ENCODE measurements around the gene ZBED4.
A peak's percentile ranks its signal among the peaks of the same experiment; 100 is the strongest.

ZBED4 gene

GRCh38 chr22:49909476-49910205 is 56.0 kb downstream of the ZBED4 start:
- H3K27me3 ChIP-seq (ENCODE audit: control insufficient read depth, insufficient read depth, low read length): no peaks in the 10 kb centered on the region
- no peaks in the 10 kb centered on the region for H3K4me1 ChIP-seq (ENCODE audit: control insufficient read depth, insufficient read depth, low read length)
- no peak overlapping the region for H3K4me3 ChIP-seq (ENCODE audit: low read depth, low read length)
- H3K9me3 ChIP-seq (ENCODE audit: control insufficient read depth, insufficient read depth, low read length): no peaks in the 10 kb centered on the region
- peaks cover 32% of the 10 kb centered on the region for H3K36me3 ChIP-seq (ENCODE audit: control insufficient read depth, insufficient read depth, low read length)
- no peak overlapping the region for H3K27ac ChIP-seq (ENCODE audit: low read depth, low read length)
- no peak overlapping the region for H3K9ac ChIP-seq (ENCODE audit: low read depth, low read length)

GRCh38 chr22:49910229-49911155 is 56.8 kb downstream of the ZBED4 start:
- Histone ChIP-seq H3K9ac (ENCODE audit: low read depth, low read length) (no peak overlapping the region), H3K4me3 (ENCODE audit: low read depth, low read length) (no peak overlapping the region), H3K27ac (ENCODE audit: low read depth, low read length) (no peak overlapping the region), H3K36me3 (ENCODE audit: control insufficient read depth, insufficient read depth, low read length) (peaks cover 32% of the 10 kb centered on the region), H3K9me3 (ENCODE audit: control insufficient read depth, insufficient read depth, low read length) (no peaks in the 10 kb centered on the region), H3K4me1 (ENCODE audit: control insufficient read depth, insufficient read depth, low read length) (no peaks in the 10 kb centered on the region), H3K27me3 (ENCODE audit: control insufficient read depth, insufficient read depth, low read length) (no peaks in the 10 kb centered on the region)

GRCh38 chr22:49911881-49912625 is 58.4 kb downstream of the ZBED4 start:
- Histone ChIP-seq H3K27ac (ENCODE audit: low read depth, low read length) (no peak overlapping the region), H3K9ac (ENCODE audit: low read depth, low read length) (no peak overlapping the region), H3K27me3 (ENCODE audit: control insufficient read depth, insufficient read depth, low read length) (no peaks in the 10 kb centered on the region), H3K36me3 (ENCODE audit: control insufficient read depth, insufficient read depth, low read length) (peaks cover 32% of the 10 kb centered on the region), H3K4me3 (ENCODE audit: low read depth, low read length) (no peak overlapping the region), H3K9me3 (ENCODE audit: control insufficient read depth, insufficient read depth, low read length) (no peaks in the 10 kb centered on the region), H3K4me1 (ENCODE audit: control insufficient read depth, insufficient read depth, low read length) (no peaks in the 10 kb centered on the region)

DNA sequence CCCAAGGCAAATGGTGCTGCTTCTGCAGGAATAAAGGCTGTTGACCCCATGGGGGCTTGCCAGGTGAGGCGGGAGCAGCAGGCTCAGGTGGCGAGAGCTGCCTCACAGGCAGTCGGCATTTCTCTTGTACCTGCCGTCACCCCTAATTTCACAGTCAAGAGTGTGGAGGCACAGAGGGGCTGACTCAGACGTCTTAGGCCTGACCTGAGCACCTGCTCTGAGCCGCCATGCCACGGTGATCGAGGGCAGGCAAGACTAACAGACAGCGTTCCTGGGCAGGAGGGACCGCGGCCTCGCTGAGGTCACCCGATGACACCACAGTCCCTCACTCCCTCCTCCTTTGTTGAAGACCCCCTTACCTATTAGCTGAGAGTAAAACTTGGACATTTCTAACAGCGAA is 59.4 kb downstream of the ZBED4 start:
- Histone ChIP-seq H3K4me1 (ENCODE audit: control insufficient read depth, insufficient read depth, low read length) (no peaks in the 10 kb centered on the region), H3K9ac (ENCODE audit: low read depth, low read length) (no peak overlapping the region), H3K4me3 (ENCODE audit: low read depth, low read length) (no peak overlapping the region), H3K36me3 (ENCODE audit: control insufficient read depth, insufficient read depth, low read length) (peaks cover 23% of the 10 kb centered on the region), H3K27ac (ENCODE audit: low read depth, low read length) (no peak overlapping the region), H3K9me3 (ENCODE audit: control insufficient read depth, insufficient read depth, low read length) (no peaks in the 10 kb centered on the region), H3K27me3 (ENCODE audit: control insufficient read depth, insufficient read depth, low read length) (no peaks in the 10 kb centered on the region)

GRCh38 chr22:49913446-49913845 is 59.8 kb downstream of the ZBED4 start:
- Histone ChIP-seq H3K27me3 (ENCODE audit: control insufficient read depth, insufficient read depth, low read length) (no peaks in the 10 kb centered on the region), H3K4me3 (ENCODE audit: low read depth, low read length) (no peak overlapping the region), H3K27ac (ENCODE audit: low read depth, low read length) (no peak overlapping the region), H3K4me1 (ENCODE audit: control insufficient read depth, insufficient read depth, low read length) (no peaks in the 10 kb centered on the region), H3K9ac (ENCODE audit: low read depth, low read length) (no peak overlapping the region), H3K36me3 (ENCODE audit: control insufficient read depth, insufficient read depth, low read length) (peaks cover 23% of the 10 kb centered on the region), H3K9me3 (ENCODE audit: control insufficient read depth, insufficient read depth, low read length) (no peaks in the 10 kb centered on the region)

DNA sequence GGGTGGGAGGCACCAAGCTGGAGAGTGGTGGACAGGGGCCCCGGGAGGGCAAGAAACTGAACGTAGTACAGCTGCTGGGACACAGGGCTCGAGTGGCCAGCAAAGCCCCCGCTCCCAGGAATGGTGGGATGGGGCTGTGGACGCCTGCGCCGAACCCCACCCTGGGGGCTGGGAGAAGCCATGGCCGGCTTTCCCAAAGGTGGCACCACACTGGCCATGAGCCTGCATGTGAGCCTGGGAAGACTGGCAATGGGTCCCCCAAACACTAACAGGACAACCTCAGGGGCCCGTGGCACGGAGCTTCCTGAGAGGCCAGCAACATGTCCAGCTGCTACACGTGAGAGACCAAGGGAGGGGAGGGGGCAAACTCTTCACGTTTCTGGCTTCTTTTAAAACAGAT is 60.6 kb downstream of the ZBED4 start:
- H3K9ac ChIP-seq (ENCODE audit: low read depth, low read length): no peak overlapping the region
- peaks cover 22% of the 10 kb centered on the region for H3K36me3 ChIP-seq (ENCODE audit: control insufficient read depth, insufficient read depth, low read length)
- H3K27ac ChIP-seq (ENCODE audit: low read depth, low read length): no peak overlapping the region
- H3K9me3 ChIP-seq (ENCODE audit: control insufficient read depth, insufficient read depth, low read length): no peaks in the 10 kb centered on the region
- H3K4me3 ChIP-seq (ENCODE audit: low read depth, low read length): no peak overlapping the region
- H3K4me1 ChIP-seq (ENCODE audit: control insufficient read depth, insufficient read depth, low read length): peaks cover 3% of the 10 kb centered on the region; the same call in 1 of the 2 replicates
- H3K27me3 ChIP-seq (ENCODE audit: control insufficient read depth, insufficient read depth, low read length): no peaks in the 10 kb centered on the region

GRCh38 chr22:49915610-49916009 is 62.0 kb downstream of the ZBED4 start:
- H3K9me3 ChIP-seq (ENCODE audit: control insufficient read depth, insufficient read depth, low read length): no peaks in the 10 kb centered on the region
- no peak overlapping the region for H3K4me3 ChIP-seq (ENCODE audit: low read depth, low read length)
- no peak overlapping the region for H3K9ac ChIP-seq (ENCODE audit: low read depth, low read length)
- H3K27me3 ChIP-seq (ENCODE audit: control insufficient read depth, insufficient read depth, low read length): no peaks in the 10 kb centered on the region
- peaks cover 21% of the 10 kb centered on the region for H3K36me3 ChIP-seq (ENCODE audit: control insufficient read depth, insufficient read depth, low read length)
- H3K4me1 ChIP-seq (ENCODE audit: control insufficient read depth, insufficient read depth, low read length): peaks cover 4% of the 10 kb centered on the region; the same call in 1 of the 2 replicates
- H3K27ac ChIP-seq (ENCODE audit: low read depth, low read length): no peak overlapping the region

- Histone ChIP-seq H3K36me3 (ENCODE audit: control insufficient read depth, insufficient read depth, low read length) (peaks cover 29% of the 10 kb centered on the region), H3K4me1 (ENCODE audit: control insufficient read depth, insufficient read depth, low read length) (peaks cover 4% of the 10 kb centered on the region; the same call in 1 of the 2 replicates), H3K9ac (ENCODE audit: low read depth, low read length) (no peak overlapping the region), H3K27me3 (ENCODE audit: control insufficient read depth, insufficient read depth, low read length) (no peaks in the 10 kb centered on the region), H3K4me3 (ENCODE audit: low read depth, low read length) (peak overlapping the region; percentile 92; the same call in 1 of the 2 replicates), H3K27ac (ENCODE audit: low read depth, low read length) (no peak overlapping the region), H3K9me3 (ENCODE audit: control insufficient read depth, insufficient read depth, low read length) (no peaks in the 10 kb centered on the region)
These were observed 63.2 kb downstream of the ZBED4 start for GRCh38 chr22:49916831-49917230.

- Histone ChIP-seq H3K4me3 (ENCODE audit: low read depth, low read length) (peak within 1 kb of the TSS; percentile 92), H3K27ac (ENCODE audit: low read depth, low read length) (peak within 1 kb of the TSS; percentile 97), H3K27me3 (ENCODE audit: control insufficient read depth, insufficient read depth, low read length) (no peaks in the 10 kb centered on the region), H3K9me3 (ENCODE audit: control insufficient read depth, insufficient read depth, low read length) (no peaks in the 10 kb centered on the region), H3K9ac (ENCODE audit: low read depth, low read length) (peak within 1 kb of the TSS; percentile 86), H3K36me3 (ENCODE audit: control insufficient read depth, insufficient read depth, low read length) (peaks cover 18% of the 10 kb centered on the region), H3K4me1 (ENCODE audit: control insufficient read depth, insufficient read depth, low read length) (peaks cover 4% of the 10 kb centered on the region; the same call in 1 of the 2 replicates)
These were observed 64.6 kb downstream of the ZBED4 start, which contains the start of the genes ALG12 and CRELD2 for GRCh38 chr22:49917974-49918910. ALG12 (minus strand) TSS chr22:49918438; CDS start chr22:49913765, 4,673 bp downstream. CRELD2 (plus strand) TSS chr22:49918634; CDS start chr22:49918770, 136 bp downstream.
